ENCODE results near the gene CCDC146.

GRCh38 chr7:77235276-77235675, 112.9 kb downstream of the CCDC146 start:
- TF ChIP-seq, protein P1, sequence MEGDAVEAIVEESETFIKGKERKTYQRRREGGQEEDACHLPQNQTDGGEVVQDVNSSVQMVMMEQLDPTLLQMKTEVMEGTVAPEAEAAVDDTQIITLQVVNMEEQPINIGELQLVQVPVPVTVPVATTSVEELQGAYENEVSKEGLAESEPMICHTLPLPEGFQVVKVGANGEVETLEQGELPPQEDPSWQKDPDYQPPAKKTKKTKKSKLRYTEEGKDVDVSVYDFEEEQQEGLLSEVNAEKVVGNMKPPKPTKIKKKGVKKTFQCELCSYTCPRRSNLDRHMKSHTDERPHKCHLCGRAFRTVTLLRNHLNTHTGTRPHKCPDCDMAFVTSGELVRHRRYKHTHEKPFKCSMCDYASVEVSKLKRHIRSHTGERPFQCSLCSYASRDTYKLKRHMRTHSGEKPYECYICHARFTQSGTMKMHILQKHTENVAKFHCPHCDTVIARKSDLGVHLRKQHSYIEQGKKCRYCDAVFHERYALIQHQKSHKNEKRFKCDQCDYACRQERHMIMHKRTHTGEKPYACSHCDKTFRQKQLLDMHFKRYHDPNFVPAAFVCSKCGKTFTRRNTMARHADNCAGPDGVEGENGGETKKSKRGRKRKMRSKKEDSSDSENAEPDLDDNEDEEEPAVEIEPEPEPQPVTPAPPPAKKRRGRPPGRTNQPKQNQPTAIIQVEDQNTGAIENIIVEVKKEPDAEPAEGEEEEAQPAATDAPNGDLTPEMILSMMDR (IDR thresholded peaks at IDR 0.05), result no peak
- TF ChIP-seq POLR2A (IDR thresholded peaks at IDR 0.05), result no peak

All from right lobe of liver (tissue), 4 donors.